ENCODE results near the gene ZBTB38. TPM values are rescaled to one million over a fixed set of nuclear protein-coding genes. Genes with fewer than 3 reads are reported as not detected.

The ZBTB38 gene
- total and polyA plus RNA-seq, 2 of the 13 experiments (the other 11 are each of a cell fraction or from before 2014, with no cell fraction given), result 26.8 to 51.7 TPM

GRCh38 chr3:141388823-141389621, 20.7 kb downstream of the ZBTB38 start:
- FAIRE-seq, result peak; percentile 68
- no peaks in the 10 kb centered on the region for H3K27me3 ChIP-seq (ENCODE audit: control insufficient read depth in 1 of 2, insufficient read depth in 2 of 2, low read length in 2 of 2)
- peak; percentile 80 for ATAC-seq
- POLR2A ChIA-PET, result interaction anchor here (1.0 to 1.9 kb wide), 3 partner anchors 11 to 43 kb away, joined by 3 to 8 read pairs (median 7); no protein-coding TSS in a partner anchor
- peak overlapping the region; percentile 48 for H3K4me2 ChIP-seq (ENCODE audit: low read depth, low read length)
- no peak overlapping the region for H3K9ac ChIP-seq (ENCODE audit: insufficient read depth, low read depth, low read length)
- in situ Hi-C loops (cut with HindIII; ENCODE audit: extremely low pct_ligation_motif_present, low pct_unique_long_range_greater_than_20kb), result no loop called here
- no peaks in the 10 kb centered on the region for H4K20me1 ChIP-seq (ENCODE audit: insufficient read depth, low read length)
- CTCF ChIA-PET (ENCODE audit: low intra/inter-chr PET ratio, low total read pairs), result no interaction called here
- no peaks in the 10 kb centered on the region for H3K9me3 ChIP-seq (ENCODE audit: low read length)
- no TSS peak for BruUV-seq (replicated peaks)
- DNase-seq (ENCODE audit: low spot score), result peak; percentile 53
- no peak overlapping the region for H2AFZ ChIP-seq (ENCODE audit: low read length)
- intact Hi-C loops (cut with micrococcal nuclease; ENCODE audit: unreplicated experiment), result no loop called here
- peak overlapping the region in 1 of 3 experiments; percentile 5; a peak in 2 of 6 replicates for H3K4me3 ChIP-seq (replicated peaks in 1 of 3; ENCODE audit: insufficient read depth in 1 of 3, low read depth in 2 of 3, low read length in 3 of 3)
- H3K27ac ChIP-seq (ENCODE audit: extremely low read length, insufficient read depth, low read length), result peak overlapping the region; percentile 64
- H3K36me3 ChIP-seq (replicated peaks in 1 of 2; ENCODE audit: control insufficient read depth in 1 of 2, insufficient read depth in 2 of 2, low read length in 2 of 2), result peaks cover 7 to 23% of the 10 kb centered on the region in 2 experiments
- peaks cover 58% of the 10 kb centered on the region for H3K4me1 ChIP-seq (ENCODE audit: insufficient read depth, low read length)
- WGBS (ENCODE audit: low lambda C conversion rate), result 43% methylated on average over 6 of the region's 6 CpGs
- no peaks in the 10 kb centered on the region for H3K79me2 ChIP-seq (ENCODE audit: insufficient read depth, low read length)
- TF ChIP-seq ZNF337 (CRISPR knock-in tag; IDR thresholded peaks at IDR 0.05; ENCODE audit: borderline replicate concordance, low read depth) (no peak), SCMH1 (CRISPR knock-in tag; IDR thresholded peaks at IDR 0.05; ENCODE audit: borderline replicate concordance) (no peak), ZFP41 (CRISPR knock-in tag; IDR thresholded peaks at IDR 0.05; ENCODE audit: borderline replicate concordance) (no peak), ARID5B (CRISPR knock-in tag; IDR thresholded peaks at IDR 0.05) (peak; percentile 81), KAT7 (CRISPR knock-in tag; IDR thresholded peaks at IDR 0.05; ENCODE audit: borderline replicate concordance) (no peak), KDM3A (CRISPR knock-in tag; IDR thresholded peaks at IDR 0.05; ENCODE audit: low read depth) (no peak), ZFP62 (CRISPR knock-in tag; IDR thresholded peaks at IDR 0.05) (no peak), KDM5B (CRISPR knock-in tag; IDR thresholded peaks at IDR 0.05; ENCODE audit: borderline replicate concordance) (no peak), SOX13 (IDR thresholded peaks at IDR 0.05) (no peak), SOX13 (CRISPR knock-in tag; conservative IDR thresholded peaks at IDR 0.05 in 1 of 2, IDR thresholded peaks at IDR 0.05 in 1 of 2) (peak in 1 of 2 experiments; percentile 81; a peak in 2 of 4 replicates), ZMYM4 (CRISPR knock-in tag; IDR thresholded peaks at IDR 0.05) (no peak), ZNF598 (CRISPR knock-in tag; IDR thresholded peaks at IDR 0.05; ENCODE audit: borderline replicate concordance) (no peak), ZFP36L1 (CRISPR knock-in tag; IDR thresholded peaks at IDR 0.05) (no peak), NR2C2 (CRISPR knock-in tag; IDR thresholded peaks at IDR 0.05; ENCODE audit: borderline replicate concordance) (no peak), RBAK (CRISPR knock-in tag; IDR thresholded peaks at IDR 0.05) (no peak)

All from HepG2 (cell line).